ENCODE data around the gene PLN. TPM values are rescaled to one million over a fixed set of nuclear protein-coding genes. Genes with fewer than 3 reads are reported as not detected.
A peak's percentile ranks its signal among the peaks of the same experiment; 100 is the strongest.

Gene PLN
- total RNA-seq, 1 donor from 2014 or later = not detected

DNA sequence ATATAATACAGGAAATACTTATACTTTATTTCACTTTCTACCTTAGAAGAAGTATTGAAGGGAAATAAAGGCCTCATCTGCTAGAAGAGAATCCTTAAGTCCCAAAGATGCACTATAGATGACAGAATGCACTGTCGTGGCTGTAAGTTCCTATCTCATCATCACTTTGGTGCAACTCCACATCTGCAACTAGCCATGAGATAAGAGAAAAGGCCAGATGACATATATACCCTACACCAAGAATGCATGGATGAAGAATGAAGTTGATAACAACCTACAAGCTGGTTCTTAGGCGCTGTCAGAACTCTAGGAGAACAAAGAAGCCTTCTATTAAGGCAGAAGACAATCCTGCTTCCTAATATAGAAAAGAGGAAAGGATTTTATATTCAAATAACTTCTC lies 11.6 kb upstream of the PLN start:
- Histone ChIP-seq H3K4me3 (ENCODE audit: low read depth, low read length) (no peak overlapping the region), H3K27me3 (ENCODE audit: control insufficient read depth, insufficient read depth, low read length) (no peaks in the 10 kb centered on the region), H3K36me3 (ENCODE audit: control insufficient read depth, insufficient read depth, low read length) (no peaks in the 10 kb centered on the region)
- TF ChIP-seq, protein P1, sequence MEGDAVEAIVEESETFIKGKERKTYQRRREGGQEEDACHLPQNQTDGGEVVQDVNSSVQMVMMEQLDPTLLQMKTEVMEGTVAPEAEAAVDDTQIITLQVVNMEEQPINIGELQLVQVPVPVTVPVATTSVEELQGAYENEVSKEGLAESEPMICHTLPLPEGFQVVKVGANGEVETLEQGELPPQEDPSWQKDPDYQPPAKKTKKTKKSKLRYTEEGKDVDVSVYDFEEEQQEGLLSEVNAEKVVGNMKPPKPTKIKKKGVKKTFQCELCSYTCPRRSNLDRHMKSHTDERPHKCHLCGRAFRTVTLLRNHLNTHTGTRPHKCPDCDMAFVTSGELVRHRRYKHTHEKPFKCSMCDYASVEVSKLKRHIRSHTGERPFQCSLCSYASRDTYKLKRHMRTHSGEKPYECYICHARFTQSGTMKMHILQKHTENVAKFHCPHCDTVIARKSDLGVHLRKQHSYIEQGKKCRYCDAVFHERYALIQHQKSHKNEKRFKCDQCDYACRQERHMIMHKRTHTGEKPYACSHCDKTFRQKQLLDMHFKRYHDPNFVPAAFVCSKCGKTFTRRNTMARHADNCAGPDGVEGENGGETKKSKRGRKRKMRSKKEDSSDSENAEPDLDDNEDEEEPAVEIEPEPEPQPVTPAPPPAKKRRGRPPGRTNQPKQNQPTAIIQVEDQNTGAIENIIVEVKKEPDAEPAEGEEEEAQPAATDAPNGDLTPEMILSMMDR (IDR thresholded peaks at IDR 0.05; ENCODE audit: insufficient read depth, low read length, severe bottlenecking) = no peak
- FAIRE-seq = no peak
- DNase-seq (ENCODE audit: low read depth) = no peak

DNA sequence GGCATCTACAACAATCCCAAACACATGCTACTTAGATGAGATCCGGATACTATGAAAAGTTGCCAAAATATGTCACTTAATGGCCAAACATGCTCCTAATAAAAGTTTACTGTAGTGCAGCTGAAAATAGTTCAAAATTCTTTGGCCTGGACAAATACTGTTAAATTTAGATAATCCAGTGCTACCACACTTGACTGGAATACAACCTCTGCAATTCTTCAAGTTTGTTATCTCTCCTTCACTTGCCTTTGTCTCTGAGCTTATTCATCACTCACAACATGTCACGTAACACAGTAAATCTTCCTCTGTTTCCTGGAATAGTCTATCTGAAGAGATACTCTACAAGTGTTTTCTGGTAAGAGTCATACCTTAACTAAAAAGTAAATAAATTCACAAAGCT lies 10.5 kb upstream of the PLN start:
- H3K27me3 ChIP-seq (ENCODE audit: control insufficient read depth, insufficient read depth, low read length) = no peaks in the 10 kb centered on the region
- DNase-seq (ENCODE audit: low read depth) (no peak), FAIRE-seq (no peak)
- H3K36me3 ChIP-seq (ENCODE audit: control insufficient read depth, insufficient read depth, low read length) = no peaks in the 10 kb centered on the region
- no peak overlapping the region for H3K4me3 ChIP-seq (ENCODE audit: low read depth, low read length)
- TF ChIP-seq, protein P1 (IDR thresholded peaks at IDR 0.05; ENCODE audit: insufficient read depth, low read length, severe bottlenecking) = no peak

- Histone ChIP-seq H3K36me3 (ENCODE audit: control insufficient read depth, insufficient read depth, low read length) (no peaks in the 10 kb centered on the region), H3K4me3 (ENCODE audit: low read depth, low read length) (no peak overlapping the region), H3K27me3 (ENCODE audit: control insufficient read depth, insufficient read depth, low read length) (no peaks in the 10 kb centered on the region)
- FAIRE-seq (no peak), DNase-seq (ENCODE audit: low read depth) (peak; percentile 37)
- TF ChIP-seq, protein P1 (IDR thresholded peaks at IDR 0.05; ENCODE audit: insufficient read depth, low read length, severe bottlenecking) = no peak
Observed at GRCh38 chr6:118542184-118542952, 5.7 kb upstream of the PLN start.

DNA sequence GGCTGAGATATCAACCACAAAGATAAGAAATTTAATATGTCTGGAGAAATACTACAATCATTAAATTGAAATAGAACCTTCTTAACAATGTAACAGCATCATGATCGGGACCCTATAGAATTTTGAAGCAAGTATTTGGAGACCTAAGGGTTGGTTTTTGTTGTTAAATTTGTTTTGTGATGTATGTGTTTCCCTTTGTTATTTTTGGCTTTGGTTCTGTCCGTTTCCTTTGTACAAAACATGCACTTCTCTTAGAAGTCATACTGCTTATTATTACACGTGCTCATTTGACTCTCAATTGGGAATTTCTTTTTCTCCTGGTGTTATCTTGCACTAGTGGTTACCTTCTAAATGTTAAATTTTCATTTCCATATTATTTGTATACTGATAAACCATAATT lies 4.0 kb upstream of the PLN start:
- H3K27me3 ChIP-seq (ENCODE audit: control insufficient read depth, insufficient read depth, low read length) = no peaks in the 10 kb centered on the region
- TF ChIP-seq, protein P1 (IDR thresholded peaks at IDR 0.05; ENCODE audit: insufficient read depth, low read length, severe bottlenecking) = no peak
- H3K4me3 ChIP-seq (ENCODE audit: low read depth, low read length) = no peak overlapping the region
- no peaks in the 10 kb centered on the region for H3K36me3 ChIP-seq (ENCODE audit: control insufficient read depth, insufficient read depth, low read length)
- DNase-seq (ENCODE audit: low read depth) = no peak
- no peak for FAIRE-seq

DNA sequence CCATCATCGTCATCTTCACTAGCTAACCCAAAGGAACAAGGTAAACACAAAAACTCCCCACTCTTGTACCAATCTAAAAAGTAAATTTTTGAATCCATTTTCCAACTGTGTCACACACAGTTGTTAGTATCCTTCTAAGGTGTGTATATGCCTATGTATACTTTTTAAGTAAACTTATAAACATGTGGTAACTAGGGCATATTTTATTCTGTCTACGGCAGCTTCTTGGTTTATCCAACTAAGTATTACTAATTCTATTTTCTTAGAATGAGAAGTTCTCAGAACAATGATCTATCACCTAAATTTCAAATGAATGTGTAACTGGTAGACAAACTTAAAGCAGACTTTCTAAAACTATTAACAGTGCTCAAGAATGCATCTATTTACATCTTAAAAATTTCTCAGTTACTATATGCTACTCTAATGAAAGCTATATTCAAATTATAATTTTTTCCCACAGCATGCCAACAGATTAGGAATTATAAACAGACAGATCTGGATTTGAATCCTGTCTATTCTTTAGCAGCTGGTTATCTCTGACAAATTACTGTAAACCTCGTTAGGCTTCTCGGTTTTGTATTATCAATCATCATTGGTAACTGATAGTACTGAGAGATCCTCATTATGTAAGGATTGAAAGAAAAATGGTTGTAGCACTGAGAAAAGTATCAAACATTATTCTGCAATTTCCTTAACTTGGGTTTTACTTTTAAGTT lies 1.8 kb upstream of the PLN start:
- no peak for DNase-seq (ENCODE audit: low read depth)
- Histone ChIP-seq H3K4me3 (ENCODE audit: low read depth, low read length) (no peak overlapping the region), H3K36me3 (ENCODE audit: control insufficient read depth, insufficient read depth, low read length) (no peaks in the 10 kb centered on the region), H3K27me3 (ENCODE audit: control insufficient read depth, insufficient read depth, low read length) (no peaks in the 10 kb centered on the region)
- TF ChIP-seq, protein P1 (IDR thresholded peaks at IDR 0.05; ENCODE audit: insufficient read depth, low read length, severe bottlenecking) = no peak
- FAIRE-seq = no peak

Measured in bronchial epithelial cell (primary cell).